Activated naive CD4-positive, alpha-beta T cell treated with Interleukin-2 at 50 U/mL for 16 hours (primary cell): ENCODE data around the gene AKT1S1.
"Not testable (repeated sequence)": the region's sequence is repeated elsewhere in the genome, so short reads cannot be mapped to it uniquely, and the experiment has no call there.

Source experiments
- DNase-seq: peaks from one replicate; pipeline ENCODE4 v3.0.0-alpha.2; 2020

The AKT1S1 gene

DNA sequence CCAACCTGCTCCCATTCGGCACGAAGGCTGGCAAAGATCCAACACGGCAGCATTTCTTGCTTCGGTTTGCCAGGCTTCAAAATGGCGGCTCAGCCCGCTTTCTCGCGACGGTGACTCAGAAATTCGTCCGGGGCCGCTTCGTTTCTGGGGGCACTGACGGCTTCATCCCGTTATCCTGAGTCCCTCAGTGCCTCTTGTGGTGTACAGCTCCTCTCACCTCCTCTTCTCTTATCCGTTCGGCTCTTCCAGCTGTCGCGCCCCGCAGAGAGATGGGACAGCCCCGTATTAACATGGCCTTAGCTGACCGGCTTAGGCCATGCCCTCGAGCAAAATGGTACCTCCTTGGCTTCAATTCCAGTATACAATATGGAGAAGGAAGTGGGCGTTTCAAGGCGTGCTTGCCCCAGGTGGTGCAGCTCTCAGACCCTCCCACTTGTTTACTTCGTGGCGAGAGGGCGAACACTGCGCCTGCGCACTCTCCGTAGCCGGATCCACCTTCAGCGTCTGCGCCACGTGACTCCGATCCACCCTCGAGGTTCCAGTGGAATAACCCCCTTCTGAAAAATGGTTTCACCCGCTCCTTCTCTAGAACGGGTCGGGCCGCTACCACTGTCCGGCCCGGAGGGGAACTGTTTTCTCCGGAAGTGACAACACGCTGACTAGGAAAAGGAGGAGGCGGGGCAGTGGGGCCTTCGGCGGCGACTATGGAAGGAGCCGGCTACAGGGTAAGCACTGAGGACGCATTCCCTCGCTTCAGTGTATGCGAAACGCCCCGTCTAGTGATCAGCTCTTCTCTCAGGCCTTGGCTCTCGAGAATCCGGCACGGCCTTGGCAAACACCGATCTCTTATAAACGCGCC, at the start of gene AKT1S1, which contains the start of gene TBC1D17:
Gene AKT1S1 (minus strand): TSS at position 336 of the 859 bp plus-strand sequence. CDS start 4,060 bp downstream, outside the sequence.
Gene TBC1D17 (plus strand): TSS at position 683 of the 859 bp plus-strand sequence. CDS start 22 bp downstream, at position 705.
- DNase-seq: peak; percentile 99

DNA sequence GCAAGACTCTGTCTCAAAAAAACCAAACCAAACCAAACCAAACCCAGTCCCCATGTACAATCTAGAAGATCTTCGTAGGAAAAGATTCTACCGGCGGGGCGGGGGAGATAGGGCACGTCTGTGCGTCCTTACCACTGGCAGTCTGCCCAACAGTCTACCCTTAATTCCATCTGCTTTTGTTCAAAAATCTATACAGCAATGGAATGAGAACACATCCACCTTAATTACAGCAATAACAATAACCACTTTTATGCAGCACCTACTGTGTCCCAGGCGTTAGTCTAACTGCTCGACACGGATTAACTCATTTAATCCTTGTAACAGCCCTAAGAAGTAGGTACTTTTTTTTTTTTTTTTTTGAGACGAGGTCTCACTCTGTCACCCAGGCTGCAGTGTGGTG, 49.4 kb upstream of the AKT1S1 start:
- no peak for DNase-seq

DNA sequence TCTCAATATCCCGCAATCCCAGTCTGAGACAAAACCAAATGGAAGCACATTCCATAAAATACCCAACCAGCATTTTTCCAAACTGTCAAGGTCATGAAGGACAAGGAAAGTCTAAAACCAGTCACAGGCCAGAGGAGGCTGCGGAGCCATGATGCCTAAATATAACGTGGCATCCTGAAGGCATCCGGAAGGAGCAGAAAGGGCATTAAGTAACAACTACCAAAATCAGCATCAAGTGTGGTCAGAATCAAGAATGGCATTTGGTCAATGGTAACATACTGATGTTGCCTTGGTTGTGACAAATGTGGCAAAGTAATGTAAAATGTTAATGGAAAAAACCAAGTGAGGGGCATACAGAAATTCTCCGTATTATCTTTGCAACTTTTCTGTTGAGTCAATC, 48.3 kb upstream of the AKT1S1 start:
- DNase-seq: no peak

- not testable (repeated sequence) for DNase-seq
These were observed 47.7 kb upstream of the AKT1S1 start for GRCh38 chr19:49924881-49925210.

DNA sequence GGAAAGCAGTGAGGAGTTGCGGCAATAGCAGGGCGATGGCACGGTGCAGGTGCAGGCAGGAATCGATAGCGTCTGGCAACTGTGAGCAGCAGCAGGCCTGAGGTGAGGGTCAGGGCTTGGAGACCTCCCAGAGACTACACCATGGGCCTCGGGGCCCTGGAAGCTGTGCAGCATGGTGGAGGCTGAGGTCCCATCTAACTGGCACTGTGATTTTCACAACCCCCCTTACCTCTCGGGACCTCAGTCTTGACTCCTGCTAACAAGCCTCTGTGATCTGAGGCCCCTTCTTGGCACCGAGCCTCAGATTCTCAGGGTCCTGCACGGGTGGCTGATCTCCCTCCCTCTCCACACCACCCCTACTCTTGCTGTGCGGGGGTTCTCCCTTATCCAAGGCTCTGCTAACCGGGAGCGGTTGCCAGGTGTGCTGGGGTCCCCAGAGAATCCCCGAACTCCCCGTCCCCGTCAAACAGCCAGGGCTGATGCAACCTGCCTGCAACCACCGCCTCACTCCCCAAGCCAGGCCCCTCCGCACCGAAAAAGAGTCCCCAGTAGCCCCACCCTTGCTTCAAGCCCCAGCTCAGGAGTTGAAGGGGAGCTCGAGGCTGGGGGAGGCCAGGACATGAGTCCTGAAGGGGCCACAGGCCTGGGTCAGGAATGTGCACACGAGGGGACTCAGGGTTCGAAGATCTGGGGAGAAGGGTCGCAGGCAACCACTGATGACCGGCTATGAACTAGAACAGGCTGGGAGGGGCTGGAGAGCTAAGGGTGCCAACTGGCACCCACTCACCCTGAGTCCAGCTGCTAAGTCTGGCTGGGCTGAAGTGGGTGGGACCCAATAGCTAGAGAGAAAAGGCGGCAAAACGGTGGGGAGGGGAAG, 47.1 kb upstream of the AKT1S1 start:
- no peak for DNase-seq

DNA sequence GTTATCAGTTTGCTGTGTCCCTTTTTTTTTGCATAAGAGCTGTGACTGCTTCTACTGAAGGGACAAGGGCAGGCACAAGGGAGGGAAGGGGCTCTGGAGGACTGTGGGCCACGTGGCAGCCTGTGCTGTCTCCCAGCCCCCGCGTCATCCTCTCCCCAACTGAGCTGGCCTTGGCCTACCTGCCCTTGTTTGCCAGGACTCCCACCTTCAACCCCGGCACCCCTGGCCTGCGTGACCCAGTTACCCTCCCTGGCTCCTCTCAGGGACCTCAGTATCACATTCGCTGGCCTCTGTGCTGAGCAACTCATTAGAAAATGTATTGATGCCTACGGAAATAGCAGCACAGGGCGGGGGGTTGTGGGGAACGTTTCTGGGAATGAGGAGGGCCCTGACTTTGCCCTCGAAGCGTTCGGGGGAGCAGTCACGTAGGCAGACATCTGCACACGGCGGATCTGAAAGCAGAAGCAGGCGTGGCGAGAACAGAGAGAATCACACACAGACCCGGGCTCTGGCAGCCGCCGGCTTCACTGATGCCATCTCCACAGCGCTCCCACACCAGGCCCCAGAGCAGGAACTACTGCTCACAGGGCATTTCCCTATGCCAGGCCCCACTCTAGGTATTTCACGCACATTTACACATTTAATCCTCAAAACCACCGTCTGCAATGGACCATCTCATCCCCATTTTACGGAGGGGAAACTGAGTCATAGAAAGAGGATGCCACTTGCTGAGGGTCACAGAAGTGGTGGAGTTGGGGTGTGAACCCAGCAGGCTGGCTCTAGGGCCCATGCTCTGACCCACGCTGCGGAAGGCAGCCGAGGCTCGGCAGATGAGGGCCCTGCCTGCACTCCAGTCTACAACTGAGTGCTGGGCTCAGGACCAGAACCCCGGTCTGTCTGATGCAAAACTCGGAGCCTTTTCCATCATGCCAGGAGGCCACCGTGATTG, 46.2 kb upstream of the AKT1S1 start:
- no peak for DNase-seq

- DNase-seq: no peak
These were observed 45.0 kb upstream of the AKT1S1 start for GRCh38 chr19:49921871-49922795.

- no peak for DNase-seq
These were observed 43.6 kb upstream of the AKT1S1 start for GRCh38 chr19:49920624-49921363.

- no peak for DNase-seq
These were observed 40.9 kb upstream of the AKT1S1 start for GRCh38 chr19:49918089-49918488.

DNA sequence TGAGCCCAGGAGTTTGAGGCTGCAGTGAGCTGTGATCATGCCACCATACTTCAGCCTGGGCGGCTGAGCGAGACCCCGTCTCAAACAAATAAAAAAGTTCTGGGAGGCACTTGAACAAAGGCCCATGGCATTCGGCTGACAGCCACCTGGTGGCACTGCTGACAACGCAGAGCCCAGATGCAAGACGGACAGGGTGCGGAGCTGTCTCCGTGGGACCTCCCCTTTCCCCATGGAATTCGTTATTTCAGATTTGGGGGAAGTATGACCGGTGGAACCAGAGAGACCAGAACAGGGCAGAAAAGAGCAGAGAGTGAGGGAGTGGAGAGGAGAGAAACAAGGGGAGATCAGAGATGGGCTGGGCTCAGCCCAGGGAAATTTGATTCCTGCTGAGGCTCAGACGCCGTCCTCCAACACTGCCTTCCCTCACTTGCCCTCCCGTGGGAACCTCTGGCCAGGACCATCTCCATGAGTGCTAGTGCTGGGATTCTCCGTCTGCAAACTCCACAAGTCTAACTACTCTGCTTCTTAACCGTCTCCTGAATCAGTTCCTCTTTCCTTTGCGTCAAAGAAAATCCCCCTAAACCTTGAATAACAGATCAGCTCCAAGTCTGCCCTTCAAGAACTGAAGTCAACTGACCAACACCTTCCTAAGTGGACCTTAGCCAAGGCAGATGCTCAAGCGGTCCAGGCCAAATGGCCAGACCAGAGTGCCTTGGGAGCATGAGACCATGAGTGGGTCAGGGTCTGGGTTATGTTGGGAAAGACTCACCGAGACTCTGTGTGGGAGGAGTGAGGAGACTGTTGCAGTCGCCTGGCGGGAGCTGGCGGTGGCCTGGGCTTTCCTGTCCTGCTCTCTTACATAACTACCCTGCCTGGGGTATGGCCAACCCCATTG, 39.9 kb upstream of the AKT1S1 start:
- DNase-seq: no peak

- no peak for DNase-seq
These were observed 38.1 kb upstream of the AKT1S1 start for GRCh38 chr19:49915271-49915670.

DNA sequence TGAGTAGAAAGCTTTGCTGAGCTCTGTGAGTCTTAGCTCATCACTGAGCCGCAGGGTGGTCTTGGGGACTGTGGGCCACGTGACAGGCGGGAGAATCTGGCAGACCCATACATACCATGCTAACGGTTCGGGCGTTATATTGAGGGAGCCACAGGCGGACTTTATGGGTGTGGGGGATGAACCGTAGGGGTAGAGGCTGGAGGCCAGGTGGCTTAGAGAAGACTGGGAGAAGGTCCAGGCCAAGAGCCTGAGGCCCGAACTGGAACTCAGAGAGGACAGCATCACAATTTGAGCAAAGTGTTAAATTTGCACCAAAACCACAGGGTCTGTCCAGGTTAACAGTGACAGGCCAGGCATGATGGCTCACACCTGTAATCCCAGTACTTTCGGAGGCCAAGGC, 36.6 kb upstream of the AKT1S1 start:
- no peak for DNase-seq

DNA sequence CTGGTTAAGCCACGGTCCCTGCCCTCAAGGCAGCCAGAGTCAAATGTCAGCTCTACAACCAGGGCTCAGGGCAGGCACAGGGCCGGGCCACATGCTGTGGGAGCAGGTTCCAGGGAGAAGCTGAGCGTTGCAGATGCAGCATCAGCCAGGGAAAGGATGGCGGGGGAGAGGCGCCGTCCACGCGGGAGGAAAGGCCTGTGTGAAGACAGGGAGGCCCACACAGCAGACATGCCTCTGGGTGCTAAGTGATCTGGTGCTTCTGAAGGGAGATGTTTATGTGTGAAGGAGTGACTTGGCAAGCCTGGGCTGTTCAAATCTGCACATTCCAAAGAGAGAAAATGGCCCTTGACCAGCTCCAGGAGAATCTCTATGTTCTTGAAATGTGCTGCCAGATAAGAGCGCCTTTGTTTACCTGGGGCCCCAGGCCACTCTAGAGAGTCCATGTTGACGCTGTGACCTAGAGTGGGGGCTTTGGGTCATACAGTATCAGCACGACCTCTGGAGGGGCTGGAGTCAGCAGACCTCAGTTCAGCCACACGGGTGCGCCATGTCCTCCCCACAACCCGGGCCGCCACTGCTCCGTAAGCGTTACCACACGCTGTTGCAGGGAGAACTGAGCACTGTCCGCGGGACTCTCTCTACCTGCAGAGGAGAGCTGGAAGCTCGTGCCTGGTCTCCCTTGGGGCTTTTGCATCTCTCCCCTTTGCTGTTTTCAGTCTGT, 36.0 kb upstream of the AKT1S1 start:
- DNase-seq: no peak

- DNase-seq: peak; percentile 31
These were observed 34.4 kb upstream of the AKT1S1 start for GRCh38 chr19:49911381-49912145.

GRCh38 chr19:49910179-49910578, 33.0 kb upstream of the AKT1S1 start:
- DNase-seq: no peak

GRCh38 chr19:49908480-49909420, 31.6 kb upstream of the AKT1S1 start:
- no peak for DNase-seq
